Ishikawa (cell line): ENCODE measurements around the gene DSCAML1.

Experiments
- CEBPB ChIP-seq: IDR thresholded peaks from 2 replicates; pipeline ENCODE4 v1.6.1; 2012
- CREB1 ChIP-seq: IDR thresholded peaks from 2 replicates; pipeline ENCODE4 v1.6.1; 2012; ENCODE audit warnings: low read depth
- EGR1 ChIP-seq: IDR thresholded peaks from 2 replicates; pipeline ENCODE4 v1.6.1; 2012
- EP300 ChIP-seq: IDR thresholded peaks from 2 replicates; pipeline ENCODE4 v1.6.1; 2012; ENCODE audit warnings: borderline replicate concordance
- FOXM1 ChIP-seq: IDR thresholded peaks from 2 replicates; pipeline ENCODE4 v1.6.1; 2012; ENCODE audit warnings: low read depth, borderline replicate concordance
- MAX ChIP-seq: IDR thresholded peaks from 2 replicates; pipeline ENCODE4 v1.6.1; 2012
- NFIC ChIP-seq: IDR thresholded peaks from 2 replicates; pipeline ENCODE4 v1.6.1; 2012
- RAD21 ChIP-seq: IDR thresholded peaks from 2 replicates; pipeline ENCODE4 v1.6.1; 2012; ENCODE audit warnings: low read depth
- REST ChIP-seq: IDR thresholded peaks from 2 replicates; pipeline ENCODE4 v1.6.1; 2012; ENCODE audit warnings: low read depth, mild to moderate bottlenecking
- TAF1 ChIP-seq: IDR thresholded peaks from 2 replicates; pipeline ENCODE4 v1.6.1; 2012; ENCODE audit warnings: low read depth, mild to moderate bottlenecking
- TCF12 ChIP-seq: IDR thresholded peaks from 2 replicates; pipeline ENCODE4 v1.6.1; 2012; ENCODE audit warnings: low read depth
- TEAD4 ChIP-seq: IDR thresholded peaks from 2 replicates; pipeline ENCODE4 v1.6.1; 2012
- USF1 ChIP-seq: IDR thresholded peaks from 2 replicates; pipeline ENCODE4 v1.6.1; 2012
- YY1 ChIP-seq: IDR thresholded peaks from 2 replicates; pipeline ENCODE4 v1.6.1; 2012; ENCODE audit warnings: low read depth
- ZBTB7A ChIP-seq: IDR thresholded peaks from 2 replicates; pipeline ENCODE4 v1.6.1; 2012; ENCODE audit warnings: low read depth

The DSCAML1 gene

GRCh38 chr11:117633976-117634755 lies 162.8 kb downstream of the DSCAML1 start:
- TF ChIP-seq TEAD4: no peak
- TF ChIP-seq MAX: no peak
- no peak for TF ChIP-seq NFIC
- TF ChIP-seq FOXM1: no peak

- TF ChIP-seq USF1: no peak
- no peak for TF ChIP-seq REST
- no peak for TF ChIP-seq EGR1
- no peak for TF ChIP-seq CEBPB
- TF ChIP-seq YY1: no peak
- TF ChIP-seq TCF12: no peak
- TF ChIP-seq TAF1: no peak
- no peak for TF ChIP-seq MAX
- TF ChIP-seq NFIC: no peak
- TF ChIP-seq CREB1: no peak
- no peak for TF ChIP-seq ZBTB7A
- no peak for TF ChIP-seq TEAD4
These were observed 163.7 kb downstream of the DSCAML1 start for GRCh38 chr11:117633186-117633754.

- TF ChIP-seq CEBPB: no peak
- no peak for TF ChIP-seq ZBTB7A
- no peak for TF ChIP-seq REST
These were observed 164.7 kb downstream of the DSCAML1 start for GRCh38 chr11:117632306-117632705.

GRCh38 chr11:117631336-117632140 lies 165.5 kb downstream of the DSCAML1 start:
- no peak for TF ChIP-seq TEAD4
- TF ChIP-seq EP300: no peak
- TF ChIP-seq RAD21: no peak
- no peak for TF ChIP-seq USF1
- TF ChIP-seq MAX: no peak
- no peak for TF ChIP-seq REST
- no peak for TF ChIP-seq EGR1
- TF ChIP-seq CREB1: no peak
- TF ChIP-seq TAF1: no peak
- TF ChIP-seq YY1: no peak
